ENCODE measurements around the gene APOL2.

Gene APOL2

DNA sequence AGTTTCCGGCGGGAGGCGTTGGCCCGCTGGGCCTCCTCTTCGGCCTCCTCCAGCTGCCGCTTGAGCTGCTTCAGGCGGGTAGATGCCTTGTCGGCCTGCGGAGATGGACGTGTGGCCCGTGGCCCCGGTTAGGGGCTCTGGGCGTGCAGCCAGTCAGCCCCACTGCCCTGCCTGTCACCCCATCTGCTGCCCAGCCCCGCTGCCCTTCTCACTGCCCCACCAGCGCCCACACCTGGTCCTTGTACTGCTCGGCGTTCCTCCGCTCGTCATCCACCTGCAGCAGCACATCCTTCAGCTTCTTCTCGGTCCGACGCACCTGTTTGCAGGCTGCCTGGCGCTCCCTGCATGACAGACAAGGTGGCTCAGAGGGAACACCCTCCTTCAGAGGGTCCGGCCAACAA lies 44.8 kb upstream of the APOL2 start:
- Histone ChIP-seq H3K9me2 (ENCODE audit: low read depth, low read length) (no peaks in the 10 kb centered on the region), H2AFZ (ENCODE audit: low read length) (no peak overlapping the region), H3K4me1 (ENCODE audit: insufficient read depth, low read length, severe bottlenecking) (no peaks in the 10 kb centered on the region), H3K79me2 (ENCODE audit: insufficient read depth, low read length) (no peaks in the 10 kb centered on the region), H3K9me3 (ENCODE audit: low read length) (no peaks in the 10 kb centered on the region), H3K27me3 (ENCODE audit: insufficient read depth, low read length) (no peaks in the 10 kb centered on the region), H3F3A (ENCODE audit: insufficient read depth, low read length) (no peaks in the 10 kb centered on the region; the same call in 1 of the 2 replicates), H3K4me3 (ENCODE audit: low read depth, low read length, poor library complexity, severe bottlenecking) (no peak overlapping the region), H3K36me3 (ENCODE audit: insufficient read depth, low read length) (peaks cover 85% of the 10 kb centered on the region), H3K9ac (ENCODE audit: low read length) (no peak overlapping the region), H3K27ac (ENCODE audit: low read depth, low read length, poor library complexity, severe bottlenecking) (no peak overlapping the region), H3K4me2 (ENCODE audit: low read length) (no peak overlapping the region), H4K20me1 (ENCODE audit: insufficient read depth, low read length) (no peaks in the 10 kb centered on the region)
- TF ChIP-seq, protein P1, sequence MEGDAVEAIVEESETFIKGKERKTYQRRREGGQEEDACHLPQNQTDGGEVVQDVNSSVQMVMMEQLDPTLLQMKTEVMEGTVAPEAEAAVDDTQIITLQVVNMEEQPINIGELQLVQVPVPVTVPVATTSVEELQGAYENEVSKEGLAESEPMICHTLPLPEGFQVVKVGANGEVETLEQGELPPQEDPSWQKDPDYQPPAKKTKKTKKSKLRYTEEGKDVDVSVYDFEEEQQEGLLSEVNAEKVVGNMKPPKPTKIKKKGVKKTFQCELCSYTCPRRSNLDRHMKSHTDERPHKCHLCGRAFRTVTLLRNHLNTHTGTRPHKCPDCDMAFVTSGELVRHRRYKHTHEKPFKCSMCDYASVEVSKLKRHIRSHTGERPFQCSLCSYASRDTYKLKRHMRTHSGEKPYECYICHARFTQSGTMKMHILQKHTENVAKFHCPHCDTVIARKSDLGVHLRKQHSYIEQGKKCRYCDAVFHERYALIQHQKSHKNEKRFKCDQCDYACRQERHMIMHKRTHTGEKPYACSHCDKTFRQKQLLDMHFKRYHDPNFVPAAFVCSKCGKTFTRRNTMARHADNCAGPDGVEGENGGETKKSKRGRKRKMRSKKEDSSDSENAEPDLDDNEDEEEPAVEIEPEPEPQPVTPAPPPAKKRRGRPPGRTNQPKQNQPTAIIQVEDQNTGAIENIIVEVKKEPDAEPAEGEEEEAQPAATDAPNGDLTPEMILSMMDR (IDR thresholded peaks at IDR 0.05; ENCODE audit: low read length) = no peak
- no peak for TF ChIP-seq EZH2 (IDR thresholded peaks at IDR 0.05; ENCODE audit: borderline replicate concordance, low read length)

DNA sequence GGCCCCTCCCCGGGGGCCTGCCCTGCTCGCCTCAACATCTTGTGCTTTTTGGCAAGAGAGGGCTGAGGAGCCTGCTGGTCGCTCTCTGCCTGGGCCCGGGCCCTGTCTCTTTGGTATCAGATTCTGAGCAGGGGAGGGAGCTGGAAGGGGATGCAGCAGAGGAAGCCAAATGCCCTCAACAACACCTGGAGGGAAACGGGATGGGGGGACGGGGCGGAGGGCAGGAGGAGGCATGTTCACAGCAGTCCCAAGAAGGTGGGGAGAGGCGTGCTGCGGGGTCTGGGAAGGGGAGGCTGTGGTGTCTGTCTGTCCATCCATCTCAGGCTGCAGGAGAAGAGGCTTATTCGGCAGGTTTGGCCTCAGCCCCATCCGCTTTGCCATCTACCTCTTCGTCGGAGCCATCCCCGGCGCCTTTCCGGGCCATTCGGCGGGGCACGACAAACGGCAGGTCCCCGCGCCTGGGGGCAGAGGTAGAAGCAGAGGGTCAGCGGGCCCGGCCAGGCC lies 43.1 kb upstream of the APOL2 start:
- no peak overlapping the region for H2AFZ ChIP-seq (ENCODE audit: low read length)
- H3K4me1 ChIP-seq (ENCODE audit: insufficient read depth, low read length, severe bottlenecking) = peaks cover 8% of the 10 kb centered on the region
- no peaks in the 10 kb centered on the region for H3K9me2 ChIP-seq (ENCODE audit: low read depth, low read length)
- no peak overlapping the region for H3K4me2 ChIP-seq (ENCODE audit: low read length)
- no peaks in the 10 kb centered on the region for H4K20me1 ChIP-seq (ENCODE audit: insufficient read depth, low read length)
- H3K79me2 ChIP-seq (ENCODE audit: insufficient read depth, low read length) = no peaks in the 10 kb centered on the region
- H3K36me3 ChIP-seq (ENCODE audit: insufficient read depth, low read length) = peaks cover 67% of the 10 kb centered on the region
- TF ChIP-seq EZH2 (IDR thresholded peaks at IDR 0.05; ENCODE audit: borderline replicate concordance, low read length) = no peak
- TF ChIP-seq, protein P1 (IDR thresholded peaks at IDR 0.05; ENCODE audit: low read length) = no peak
- H3F3A ChIP-seq (ENCODE audit: insufficient read depth, low read length) = no peaks in the 10 kb centered on the region; the same call in none of the 2 replicates
- H3K4me3 ChIP-seq (ENCODE audit: low read depth, low read length, poor library complexity, severe bottlenecking) = no peak overlapping the region
- H3K9me3 ChIP-seq (ENCODE audit: low read length) = no peaks in the 10 kb centered on the region
- no peaks in the 10 kb centered on the region for H3K27me3 ChIP-seq (ENCODE audit: insufficient read depth, low read length)
- no peak overlapping the region for H3K27ac ChIP-seq (ENCODE audit: low read depth, low read length, poor library complexity, severe bottlenecking)
- no peak overlapping the region for H3K9ac ChIP-seq (ENCODE audit: low read length)

DNA sequence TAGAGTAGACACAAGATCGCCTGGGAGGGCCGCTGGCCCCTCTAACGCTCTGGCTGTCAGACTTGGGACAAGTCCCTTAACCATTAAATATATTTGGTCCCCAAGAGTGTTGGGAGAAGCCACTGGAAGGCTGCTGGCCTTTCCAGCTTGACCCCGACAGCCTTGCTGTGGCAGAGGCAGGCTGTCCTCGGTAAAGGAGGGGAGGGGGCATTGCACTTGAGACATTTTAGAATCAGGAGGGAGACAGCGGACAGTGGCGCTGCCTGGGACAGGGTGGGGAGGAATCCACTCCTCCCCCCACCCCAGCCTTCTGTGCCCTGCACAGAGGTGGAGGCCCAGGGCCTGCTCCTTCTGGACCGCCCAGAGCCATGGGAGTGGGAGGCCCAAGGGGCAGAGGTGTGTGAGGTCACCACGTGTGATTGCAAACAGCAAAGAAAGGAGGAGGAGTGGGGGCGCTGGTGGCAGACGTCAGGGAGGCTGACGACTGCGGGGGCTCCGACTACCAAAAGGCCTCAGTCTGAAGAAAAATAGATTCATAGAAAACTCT lies 42.5 kb upstream of the APOL2 start:
- no peaks in the 10 kb centered on the region for H4K20me1 ChIP-seq (ENCODE audit: insufficient read depth, low read length)
- H3K9ac ChIP-seq (ENCODE audit: low read length) = no peak overlapping the region
- no peak overlapping the region for H3K27ac ChIP-seq (ENCODE audit: low read depth, low read length, poor library complexity, severe bottlenecking)
- no peaks in the 10 kb centered on the region for H3K27me3 ChIP-seq (ENCODE audit: insufficient read depth, low read length)
- TF ChIP-seq EZH2 (IDR thresholded peaks at IDR 0.05; ENCODE audit: borderline replicate concordance, low read length) = no peak
- TF ChIP-seq, protein P1 (IDR thresholded peaks at IDR 0.05; ENCODE audit: low read length) = no peak
- H3K4me1 ChIP-seq (ENCODE audit: insufficient read depth, low read length, severe bottlenecking) = peaks cover 8% of the 10 kb centered on the region
- no peaks in the 10 kb centered on the region for H3K9me3 ChIP-seq (ENCODE audit: low read length)
- no peaks in the 10 kb centered on the region; the same call in 1 of the 2 replicates for H3F3A ChIP-seq (ENCODE audit: insufficient read depth, low read length)
- H3K9me2 ChIP-seq (ENCODE audit: low read depth, low read length) = no peaks in the 10 kb centered on the region
- H3K36me3 ChIP-seq (ENCODE audit: insufficient read depth, low read length) = peaks cover 62% of the 10 kb centered on the region
- no peak overlapping the region for H3K4me3 ChIP-seq (ENCODE audit: low read depth, low read length, poor library complexity, severe bottlenecking)
- no peak overlapping the region for H2AFZ ChIP-seq (ENCODE audit: low read length)
- H3K79me2 ChIP-seq (ENCODE audit: insufficient read depth, low read length) = no peaks in the 10 kb centered on the region
- no peak overlapping the region for H3K4me2 ChIP-seq (ENCODE audit: low read length)
